K562 (cell line): ENCODE results near the gene SNTG2. TPM values are rescaled to one million over a fixed set of nuclear protein-coding genes. Genes with fewer than 3 reads are reported as not detected.

ENCODE experiments used
- CSDE1 ChIP-seq, 2 experiments: fragments of 450-650 bp; IDR thresholded peaks; 2 replicates each; pipeline ENCODE4 v1.6.1; 2016; ENCODE audit warnings: mild to moderate bottlenecking in 1 of 2
- GTF2E2 ChIP-seq: fragments of 200-800 bp; sonication (Bioruptor generic); IDR thresholded peaks from 2 replicates; pipeline ENCODE4 v1.6.1; 2016; ENCODE audit warnings: missing genetic modification characterization, missing compliant biosample characterization
- NFIC ChIP-seq: fragments of 450-650 bp; IDR thresholded peaks from 2 replicates; pipeline ENCODE4 v1.6.1; 2017; ENCODE audit warnings: mild to moderate bottlenecking, inconsistent platforms
- polyA plus RNA-seq, 8 experiments: library from polyadenylated mRNA; depleted of rRNA in 4 of 8; stranded (reverse) in 5 of 8; unstranded in 3 of 8; fragments of >200 nt; fragmentation: Nextera tagmentation in 2 of 8; fragmentation: Illumina TruSeq in 1 of 8; extraction: Ambion mirVana in 2 of 8; extraction: Trizol in 1 of 8; gene quantifications; 2 replicates each; pipeline versions ENCODE4 v1.2.1 to v1.2.3, GENCODE V29; 2011 to 2014; ENCODE audit warnings: inconsistent platforms in 1 of 8, missing spikeins in 1 of 8
- total RNA-seq, 7 experiments: library from RNA; depleted of rRNA in 6 of 7; stranded (reverse); fragments of >200 nt in 6 of 7; fragmentation: Illumina TruSeq in 2 of 7; extraction: Trizol in 2 of 7; gene quantifications; 2 replicates each; pipeline versions ENCODE4 v1.2.1 to v1.2.3, GENCODE V29; 2011 to 2021; ENCODE audit warnings: low replicate concordance in 1 of 7
- TF ChIP-seq, protein P1 (sequence below), 2 experiments: fragments of 450-650 bp; IDR thresholded peaks; 2 replicates each; pipeline ENCODE4 v1.6.1; 2016; ENCODE audit warnings: mild to moderate bottlenecking in 2 of 2, borderline replicate concordance in 1 of 2, low read depth in 1 of 2, moderate library complexity in 1 of 2

SNTG2 gene
- total and polyA plus RNA-seq, 9 of the 15 experiments (the other 6 are each of a cell fraction or from before 2014, with no cell fraction given), result not detected

DNA sequence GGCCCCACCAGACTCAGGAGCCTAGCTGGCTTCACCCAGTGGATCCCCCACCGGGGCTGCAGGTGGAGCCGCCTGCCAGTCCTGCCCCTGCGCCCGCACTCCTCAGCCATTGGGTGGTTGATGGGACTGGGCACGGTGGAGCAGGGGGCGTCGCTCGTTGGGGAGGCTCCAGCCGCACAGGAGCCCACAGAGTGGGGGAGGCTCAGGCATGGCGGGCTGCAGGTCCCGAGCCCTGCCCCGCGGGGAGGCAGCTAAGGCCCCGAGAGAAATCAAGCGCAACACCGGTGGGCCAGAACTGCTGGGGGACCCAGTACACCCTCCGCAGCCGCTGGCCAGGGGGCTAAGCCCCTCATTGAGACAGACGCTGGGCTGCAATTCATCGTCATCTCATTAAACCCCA lies 184.0 kb downstream of the SNTG2 start (continued):
- TF ChIP-seq, protein P1, sequence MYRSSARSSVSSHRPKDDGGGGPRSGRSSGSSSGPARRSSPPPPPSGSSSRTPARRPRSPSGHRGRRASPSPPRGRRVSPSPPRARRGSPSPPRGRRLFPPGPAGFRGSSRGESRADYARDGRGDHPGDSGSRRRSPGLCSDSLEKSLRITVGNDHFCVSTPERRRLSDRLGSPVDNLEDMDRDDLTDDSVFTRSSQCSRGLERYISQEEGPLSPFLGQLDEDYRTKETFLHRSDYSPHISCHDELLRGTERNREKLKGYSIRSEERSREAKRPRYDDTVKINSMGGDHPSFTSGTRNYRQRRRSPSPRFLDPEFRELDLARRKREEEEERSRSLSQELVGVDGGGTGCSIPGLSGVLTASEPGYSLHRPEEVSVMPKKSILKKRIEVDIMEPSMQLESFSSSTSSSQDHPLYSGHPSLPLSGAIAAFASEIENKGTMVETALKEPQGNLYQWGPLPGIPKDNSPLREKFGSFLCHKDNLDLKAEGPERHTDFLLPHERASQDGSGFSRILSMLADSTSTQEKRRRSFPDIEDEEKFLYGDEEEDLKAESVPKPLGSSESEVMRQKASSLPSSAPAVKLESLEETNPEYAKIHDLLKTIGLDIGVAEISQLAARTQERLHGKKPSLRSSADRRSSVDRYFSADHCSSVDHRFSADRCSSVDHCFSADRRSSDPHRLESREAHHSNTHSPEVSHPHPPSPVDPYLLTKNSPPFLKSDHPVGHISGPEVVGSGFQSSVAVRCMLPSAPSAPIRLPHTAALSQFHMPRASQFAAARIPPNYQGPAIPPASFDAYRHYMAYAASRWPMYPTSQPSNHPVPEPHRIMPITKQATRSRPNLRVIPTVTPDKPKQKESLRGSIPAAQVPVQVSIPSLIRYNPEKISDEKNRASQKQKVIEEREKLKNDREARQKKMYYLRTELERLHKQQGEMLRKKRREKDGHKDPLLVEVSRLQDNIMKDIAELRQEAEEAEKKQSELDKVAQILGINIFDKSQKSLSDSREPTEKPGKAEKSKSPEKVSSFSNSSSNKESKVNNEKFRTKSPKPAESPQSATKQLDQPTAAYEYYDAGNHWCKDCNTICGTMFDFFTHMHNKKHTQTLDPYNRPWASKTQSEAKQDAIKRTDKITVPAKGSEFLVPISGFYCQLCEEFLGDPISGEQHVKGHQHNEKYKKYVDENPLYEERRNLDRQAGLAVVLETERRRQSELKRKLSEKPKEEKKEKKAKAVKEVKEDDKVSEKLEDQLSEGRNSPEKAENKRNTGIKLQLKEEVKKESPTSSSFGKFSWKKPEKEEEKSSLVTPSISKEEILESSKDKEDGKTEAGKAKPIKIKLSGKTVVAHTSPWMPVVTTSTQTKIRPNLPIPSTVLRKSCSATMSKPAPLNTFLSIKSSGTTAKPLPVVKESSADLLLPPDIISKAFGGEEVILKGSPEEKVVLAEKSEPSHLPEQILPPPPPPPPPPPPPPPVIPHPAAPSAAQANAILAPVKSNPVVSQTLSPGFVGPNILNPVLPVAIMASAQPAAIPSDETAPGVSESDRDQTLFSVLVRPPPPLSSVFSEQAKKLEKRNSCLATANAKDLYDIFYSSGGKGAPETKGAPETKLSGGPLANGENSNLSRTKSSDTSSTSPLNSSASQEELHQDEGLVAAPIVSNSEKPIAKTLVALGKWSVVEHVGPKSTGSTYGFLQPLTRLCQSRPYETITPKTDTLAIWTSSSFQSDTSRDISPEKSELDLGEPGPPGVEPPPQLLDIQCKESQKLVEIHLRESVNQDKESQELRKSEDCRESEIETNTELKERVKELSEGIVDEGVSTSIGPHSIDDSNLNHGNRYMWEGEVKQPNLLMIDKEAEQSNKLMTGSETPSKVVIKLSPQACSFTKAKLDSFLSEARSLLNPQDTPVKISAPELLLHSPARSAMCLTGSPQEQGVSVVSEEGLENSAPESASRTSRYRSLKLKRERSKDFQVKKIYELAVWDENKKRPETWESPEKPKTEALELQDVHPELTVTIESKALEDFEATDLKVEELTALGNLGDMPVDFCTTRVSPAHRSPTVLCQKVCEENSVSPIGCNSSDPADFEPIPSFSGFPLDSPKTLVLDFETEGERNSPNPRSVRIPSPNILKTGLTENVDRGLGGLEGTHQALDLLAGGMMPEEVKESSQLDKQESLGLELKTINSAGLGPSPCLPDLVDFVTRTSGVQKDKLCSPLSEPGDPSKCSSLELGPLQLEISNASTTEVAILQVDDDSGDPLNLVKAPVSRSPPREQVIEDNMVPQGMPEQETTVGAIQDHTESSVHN (IDR thresholded peaks at IDR 0.05; ENCODE audit: borderline replicate concordance in 1 of 2, low read depth in 1 of 2), result no peak
- TF ChIP-seq CSDE1 (IDR thresholded peaks at IDR 0.05), result no peak
- no peak for TF ChIP-seq NFIC
- no peak for TF ChIP-seq GTF2E2 (tag)
